ENCODE data around the gene KRTAP4-7. TPM values are rescaled to one million over a fixed set of nuclear protein-coding genes. Genes with fewer than 3 reads are reported as not detected.

The KRTAP4-7 gene
- total and polyA plus RNA-seq, 2 of the 4 experiments (the other 2 are of a cell fraction) = not detected

- TF ChIP-seq BHLHE40 (IDR thresholded peaks at IDR 0.05; ENCODE audit: low read depth, low read length) = peak; percentile 77
- no peak; the same call in 1 of the 2 replicates for TF ChIP-seq CHD1 (IDR thresholded peaks at IDR 0.05; ENCODE audit: low read depth, low read length)
Observed at GRCh38 chr17:41065829-41066624, 17.9 kb upstream of the KRTAP4-7 start, which contains the start of gene KRTAP2-4 (continued).

- H3K27me3 ChIP-seq (ENCODE audit: control insufficient read depth, insufficient read depth, low read length) = no peaks in the 10 kb centered on the region
- CTCF ChIA-PET = no interaction called here
- BruUV-seq (replicated peaks) = no TSS peak
- H2AK5ac ChIP-seq (ENCODE audit: low read depth, low read length) = peak overlapping the region; percentile 79
- H2AK9ac ChIP-seq (replicated peaks; ENCODE audit: low read depth, low read length, poor library complexity) = no peak overlapping the region
- no peak overlapping the region for H3K4me3 ChIP-seq (ENCODE audit: insufficient read depth, low read depth, low read length)
- H2BK5ac ChIP-seq (ENCODE audit: low read depth, low read length, poor library complexity, severe bottlenecking) = peak overlapping the region; percentile 94
- peak overlapping the region; percentile 82; the same call in 1 of the 2 replicates for H4K5ac ChIP-seq (ENCODE audit: low read depth, low read length)
- peak overlapping the region; percentile 95 for H3K4ac ChIP-seq (ENCODE audit: low read depth, low read length)
- in situ Hi-C loops (cut with MboI; ENCODE audit: low sequenced_read_pairs) (no loop called here), intact Hi-C loops (cut with micrococcal nuclease) (no loop called here), dilution Hi-C loops (cut with HindIII; ENCODE audit: low sequenced_read_pairs, unreplicated experiment) (no loop called here)
- peak overlapping the region; percentile 89 for H3K14ac ChIP-seq (replicated peaks; ENCODE audit: low read depth, low read length)
- H3K79me1 ChIP-seq (ENCODE audit: low read depth in 1 of 2, low read length in 2 of 2) = no peaks in the 10 kb centered on the region
- DNase-seq (peak; percentile 73), ATAC-seq (ENCODE audit: low read depth) (peak; percentile 21)
- no peak overlapping the region for H3K56ac ChIP-seq (ENCODE audit: extremely low read depth, insufficient read depth, low read length)
- H3K4me2 ChIP-seq (ENCODE audit: low read depth, low read length) = no peak overlapping the region
- no peaks in the 10 kb centered on the region for H4K20me1 ChIP-seq (ENCODE audit: insufficient read depth, low read length)
- no peaks in the 10 kb centered on the region for H3K9me3 ChIP-seq (ENCODE audit: control insufficient read depth, insufficient read depth, low read length)
- H4K8ac ChIP-seq (ENCODE audit: low read depth in 2 of 2, low read length in 2 of 2) = peak overlapping the region; percentile 7 to 91; a peak in 3 of 4 replicates
- no peaks in the 10 kb centered on the region for H3K36me3 ChIP-seq (ENCODE audit: control insufficient read depth, insufficient read depth, low read length)
- H2BK120ac ChIP-seq (ENCODE audit: low read depth, low read length) = peak overlapping the region; percentile 96
- POLR2A ChIA-PET (ENCODE audit: unreplicated experiment) = no interaction called here
- H3K9me1 ChIP-seq (ENCODE audit: insufficient read depth, low read length) = peaks cover 7% of the 10 kb centered on the region
- H4K91ac ChIP-seq (ENCODE audit: insufficient read depth, low read depth, low read length) = peak overlapping the region; percentile 90
- H3K23ac ChIP-seq (ENCODE audit: low read depth, low read length) = peak overlapping the region; percentile 48; the same call in 1 of the 2 replicates
- no peak overlapping the region for H3K27ac ChIP-seq (ENCODE audit: insufficient read depth, low read length)
- H2BK20ac ChIP-seq (ENCODE audit: low read depth, low read length) = peak overlapping the region; percentile 79
- H3K18ac ChIP-seq (ENCODE audit: low read depth, low read length) = peak overlapping the region; percentile 90; the same call in 1 of the 2 replicates
- no peak overlapping the region for H3K9ac ChIP-seq (ENCODE audit: low read depth, low read length)
- H2AFZ ChIP-seq (replicated peaks; ENCODE audit: low read length, poor library complexity) = no peak overlapping the region
- peak overlapping the region; percentile 74; the same call in 2 of the 3 replicates for H2BK15ac ChIP-seq (ENCODE audit: low read depth, low read length)
- peaks cover 5% of the 10 kb centered on the region; the same call in 1 of the 2 replicates for H3K4me1 ChIP-seq (ENCODE audit: control insufficient read depth, insufficient read depth, low read length)
- no peak for TF ChIP-seq ELK1 (IDR thresholded peaks at IDR 0.05; ENCODE audit: borderline replicate concordance, low read depth, low read length)
- TF ChIP-seq NFE2L2 (IDR thresholded peaks at IDR 0.05; ENCODE audit: low read depth, low read length) = no peak
- no peak for TF ChIP-seq CHD1 (IDR thresholded peaks at IDR 0.05; ENCODE audit: low read depth, low read length)
- TF ChIP-seq BHLHE40 (IDR thresholded peaks at IDR 0.05; ENCODE audit: low read depth, low read length) = no peak
- TF ChIP-seq RCOR1 (IDR thresholded peaks at IDR 0.05; ENCODE audit: insufficient replicate concordance, low read length) = no peak
- TF ChIP-seq SMC3 (IDR thresholded peaks at IDR 0.05; ENCODE audit: low read depth, low read length) = no peak
- TF ChIP-seq CEBPB (IDR thresholded peaks at IDR 0.05; ENCODE audit: low read depth, low read length) = no peak
- no peak for TF ChIP-seq MAFK (IDR thresholded peaks at IDR 0.05; ENCODE audit: low read depth, low read length)
- TF ChIP-seq MXI1 (IDR thresholded peaks at IDR 0.05; ENCODE audit: borderline replicate concordance, low read depth, low read length) = no peak
- TF ChIP-seq POLR2A (IDR thresholded peaks at IDR 0.05; ENCODE audit: low read depth, low read length) = no peak
- no peak for TF ChIP-seq RFX5 (IDR thresholded peaks at IDR 0.05; ENCODE audit: low read depth, low read length)
- TF ChIP-seq MAZ (IDR thresholded peaks at IDR 0.05; ENCODE audit: borderline replicate concordance, low read depth, low read length) = no peak
- TF ChIP-seq CTCF (conservative IDR thresholded peaks at IDR 0.05; ENCODE audit: low read depth, low read length) = no peak
Observed at GRCh38 chr17:41067281-41067680, 16.7 kb upstream of the KRTAP4-7 start.
